NB4 (cell line): ENCODE data around the gene PML.

Source experiments
- CTCF ChIP-seq: IDR thresholded peaks from one replicate; pipeline ENCODE4 v1.5.1; 2012; ENCODE audit warnings: low read depth, low read length
- POLR2A ChIP-seq: IDR thresholded peaks from 2 replicates; pipeline ENCODE4 v1.6.1; 2011; ENCODE audit warnings: mild to moderate bottlenecking; ENCODE audit not compliant: insufficient read length; ENCODE audit errors: extremely low read depth

GRCh38 chr15:74053517-74053916, 59.0 kb downstream of the PML start:
- TF ChIP-seq CTCF (no peak), POLR2A (no peak)
